ENCODE results near the gene AHDC1. TPM values are rescaled to one million over a fixed set of nuclear protein-coding genes. Genes with fewer than 3 reads are reported as not detected.

The AHDC1 gene
- polyA plus RNA-seq, 1 donor from 2014 or later = 5.3 TPM

- H3K79me2 ChIP-seq (replicated peaks; ENCODE audit: insufficient read depth, low read length) = no peaks in the 10 kb centered on the region
- H4K20me1 ChIP-seq (ENCODE audit: insufficient read depth) = no peaks in the 10 kb centered on the region
- no peaks in the 10 kb centered on the region for H3F3A ChIP-seq (ENCODE audit: insufficient read depth, low read length, poor library complexity, severe bottlenecking)
- no peaks in the 10 kb centered on the region for H3K9me2 ChIP-seq (ENCODE audit: insufficient read depth, low read length)
- no peak overlapping the region for H2AFZ ChIP-seq (ENCODE audit: low read depth, low read length)
- TF ChIP-seq EZH2 (IDR thresholded peaks at IDR 0.05; ENCODE audit: borderline replicate concordance, insufficient read depth, low read length, poor library complexity, severe bottlenecking) (no peak), REST (IDR thresholded peaks at IDR 0.05; ENCODE audit: borderline replicate concordance) (no peak), SMC3 (conservative IDR thresholded peaks at IDR 0.05; ENCODE audit: poor library complexity) (no peak), EP300 (conservative IDR thresholded peaks at IDR 0.05; ENCODE audit: poor library complexity, severe bottlenecking) (no peak), RAD21 (conservative IDR thresholded peaks at IDR 0.05) (no peak), MXI1 (conservative IDR thresholded peaks at IDR 0.05; ENCODE audit: poor library complexity, severe bottlenecking) (no peak), CTCF (IDR thresholded peaks at IDR 0.05; ENCODE audit: poor library complexity, severe bottlenecking) (no peak), POLR2AphosphoS5 (IDR thresholded peaks at IDR 0.05) (no peak), TAF1 (IDR thresholded peaks at IDR 0.05; ENCODE audit: low read depth) (no peak)
- H3K4me2 ChIP-seq (ENCODE audit: low read length) = no peak overlapping the region
- no peak overlapping the region for H3K9ac ChIP-seq (ENCODE audit: low read length)
- no peak overlapping the region for H3K27ac ChIP-seq (ENCODE audit: low read length)
- H3K4me3 ChIP-seq (ENCODE audit: low read length) = no peak overlapping the region
- H3K27me3 ChIP-seq (ENCODE audit: insufficient read depth, low read depth, low read length) = no peaks in the 10 kb centered on the region
- no peaks in the 10 kb centered on the region for H3K9me3 ChIP-seq (ENCODE audit: low read length)
- H3K36me3 ChIP-seq (ENCODE audit: insufficient read depth, low read length) = no peaks in the 10 kb centered on the region
These were observed 42.7 kb upstream of the AHDC1 start for GRCh38 chr1:27646676-27647075.

- no peak overlapping the region for H2AFZ ChIP-seq (ENCODE audit: low read depth, low read length)
- no peaks in the 10 kb centered on the region for H4K20me1 ChIP-seq (ENCODE audit: insufficient read depth)
- TF ChIP-seq TAF1 (IDR thresholded peaks at IDR 0.05; ENCODE audit: low read depth) (no peak), EP300 (conservative IDR thresholded peaks at IDR 0.05; ENCODE audit: poor library complexity, severe bottlenecking) (no peak), RAD21 (conservative IDR thresholded peaks at IDR 0.05) (no peak), EZH2 (IDR thresholded peaks at IDR 0.05; ENCODE audit: borderline replicate concordance, insufficient read depth, low read length, poor library complexity, severe bottlenecking) (no peak), REST (IDR thresholded peaks at IDR 0.05; ENCODE audit: borderline replicate concordance) (no peak), SMC3 (conservative IDR thresholded peaks at IDR 0.05; ENCODE audit: poor library complexity) (no peak), CTCF (IDR thresholded peaks at IDR 0.05; ENCODE audit: poor library complexity, severe bottlenecking) (no peak), POLR2AphosphoS5 (IDR thresholded peaks at IDR 0.05) (no peak), MXI1 (conservative IDR thresholded peaks at IDR 0.05; ENCODE audit: poor library complexity, severe bottlenecking) (no peak)
- H3K9ac ChIP-seq (ENCODE audit: low read length) = no peak overlapping the region
- H3K27ac ChIP-seq (ENCODE audit: low read length) = no peak overlapping the region
- H3F3A ChIP-seq (ENCODE audit: insufficient read depth, low read length, poor library complexity, severe bottlenecking) = no peaks in the 10 kb centered on the region
- H3K9me3 ChIP-seq (ENCODE audit: low read length) = no peaks in the 10 kb centered on the region
- no peaks in the 10 kb centered on the region for H3K9me2 ChIP-seq (ENCODE audit: insufficient read depth, low read length)
- H3K27me3 ChIP-seq (ENCODE audit: insufficient read depth, low read depth, low read length) = no peaks in the 10 kb centered on the region
- H3K79me2 ChIP-seq (replicated peaks; ENCODE audit: insufficient read depth, low read length) = no peaks in the 10 kb centered on the region
- H3K4me3 ChIP-seq (ENCODE audit: low read length) = no peak overlapping the region
- H3K36me3 ChIP-seq (ENCODE audit: insufficient read depth, low read length) = no peaks in the 10 kb centered on the region
- no peak overlapping the region for H3K4me2 ChIP-seq (ENCODE audit: low read length)
These were observed 41.1 kb upstream of the AHDC1 start for GRCh38 chr1:27645071-27645415.

Data from neural cell (in vitro differentiated cells).